Neural cell (in vitro differentiated cells): ENCODE measurements around the gene C1orf167.

Experiments
- CTCF ChIP-seq: fragments of 450-650 bp; IDR thresholded peaks from 2 replicates; pipeline ENCODE4 v1.5.1; 2014; ENCODE audit warnings: antibody characterized with exemption, mild to moderate bottlenecking, moderate library complexity; ENCODE audit not compliant: poor library complexity, severe bottlenecking
- RAD21 ChIP-seq: fragments of 450-650 bp; conservative IDR thresholded peaks from 2 replicates; pipeline ENCODE4 v1.6.1; 2014; ENCODE audit warnings: antibody characterized with exemption, mild to moderate bottlenecking, moderate library complexity

GRCh38 chr1:11741482-11741881, 20.5 kb upstream of the C1orf167 start:
- TF ChIP-seq RAD21 (no peak), CTCF (no peak)
